ENCODE results near the gene ZNF280C.

The ZNF280C gene

DNA sequence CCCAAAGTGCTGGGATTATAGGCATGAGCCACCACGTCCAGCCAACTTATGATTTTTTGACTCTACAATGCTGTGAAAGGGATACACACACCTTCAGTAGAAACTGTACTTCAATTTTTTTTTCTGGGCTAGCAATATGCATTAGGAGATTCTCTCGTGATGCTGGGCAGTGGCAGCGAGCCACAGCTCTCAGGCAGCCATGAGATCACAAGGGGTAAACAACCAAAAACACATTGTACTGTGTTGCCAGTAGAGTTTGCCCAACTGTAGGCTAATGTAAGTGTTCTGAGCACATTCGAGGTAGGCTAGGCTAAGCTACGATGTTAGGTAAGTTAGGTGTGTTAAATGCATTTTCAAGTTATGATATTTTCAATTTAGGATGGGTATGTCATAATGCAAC, 71.2 kb downstream of the ZNF280C start:
- peak; percentile 34 for DNase-seq (ENCODE audit: low read depth)
- H3K4me3 ChIP-seq (ENCODE audit: low read length) = no peak overlapping the region
- TF ChIP-seq, protein P1, sequence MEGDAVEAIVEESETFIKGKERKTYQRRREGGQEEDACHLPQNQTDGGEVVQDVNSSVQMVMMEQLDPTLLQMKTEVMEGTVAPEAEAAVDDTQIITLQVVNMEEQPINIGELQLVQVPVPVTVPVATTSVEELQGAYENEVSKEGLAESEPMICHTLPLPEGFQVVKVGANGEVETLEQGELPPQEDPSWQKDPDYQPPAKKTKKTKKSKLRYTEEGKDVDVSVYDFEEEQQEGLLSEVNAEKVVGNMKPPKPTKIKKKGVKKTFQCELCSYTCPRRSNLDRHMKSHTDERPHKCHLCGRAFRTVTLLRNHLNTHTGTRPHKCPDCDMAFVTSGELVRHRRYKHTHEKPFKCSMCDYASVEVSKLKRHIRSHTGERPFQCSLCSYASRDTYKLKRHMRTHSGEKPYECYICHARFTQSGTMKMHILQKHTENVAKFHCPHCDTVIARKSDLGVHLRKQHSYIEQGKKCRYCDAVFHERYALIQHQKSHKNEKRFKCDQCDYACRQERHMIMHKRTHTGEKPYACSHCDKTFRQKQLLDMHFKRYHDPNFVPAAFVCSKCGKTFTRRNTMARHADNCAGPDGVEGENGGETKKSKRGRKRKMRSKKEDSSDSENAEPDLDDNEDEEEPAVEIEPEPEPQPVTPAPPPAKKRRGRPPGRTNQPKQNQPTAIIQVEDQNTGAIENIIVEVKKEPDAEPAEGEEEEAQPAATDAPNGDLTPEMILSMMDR (conservative IDR thresholded peaks at IDR 0.05; ENCODE audit: low read length) = no peak

DNA sequence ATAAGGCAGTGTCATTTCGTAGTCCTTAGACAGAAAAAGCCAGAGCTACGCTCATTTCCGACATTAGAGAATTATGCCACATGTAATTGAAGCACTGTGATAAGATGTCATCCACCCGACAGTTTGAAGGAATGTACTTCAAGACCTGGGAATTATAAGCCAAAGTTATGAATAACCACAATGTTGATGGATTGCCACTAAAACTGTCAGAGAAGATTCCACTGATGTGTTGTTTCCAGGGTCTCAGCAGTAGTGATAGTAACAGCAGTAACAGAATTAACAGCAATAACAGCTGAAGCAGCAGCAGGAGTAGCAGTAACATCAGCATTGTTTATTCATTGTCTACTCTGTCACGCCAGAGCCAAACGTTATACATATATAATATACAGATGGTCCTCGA, 72.2 kb downstream of the ZNF280C start:
- TF ChIP-seq, protein P1 (conservative IDR thresholded peaks at IDR 0.05; ENCODE audit: low read length) = no peak
- no peak overlapping the region for H3K4me3 ChIP-seq (ENCODE audit: low read length)
- DNase-seq (ENCODE audit: low read depth) = peak; percentile 65

DNA sequence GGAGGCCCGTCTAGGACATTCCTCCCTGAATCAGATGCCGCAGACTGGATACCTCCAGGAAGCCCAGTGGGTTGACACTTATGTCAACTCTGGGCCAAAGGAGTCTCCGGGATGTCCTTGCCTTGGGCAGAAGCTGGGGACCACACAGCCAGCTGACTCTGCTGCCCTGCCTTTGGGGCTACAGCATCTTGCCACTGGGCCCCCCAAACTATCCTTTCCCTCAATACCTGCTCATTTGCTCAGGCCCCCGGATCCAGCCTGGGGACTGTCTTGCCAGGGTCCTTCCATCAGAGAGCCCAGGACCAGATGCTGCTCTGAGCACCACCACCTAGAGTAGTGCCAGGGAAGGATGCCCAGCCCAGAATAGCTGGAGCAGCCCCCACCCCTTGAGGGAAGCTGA, 77.9 kb downstream of the ZNF280C start:
- DNase-seq (ENCODE audit: low read depth) = no peak
- TF ChIP-seq, protein P1 (conservative IDR thresholded peaks at IDR 0.05; ENCODE audit: low read length) = no peak
- H3K4me3 ChIP-seq (ENCODE audit: low read length) = no peak overlapping the region

DNA sequence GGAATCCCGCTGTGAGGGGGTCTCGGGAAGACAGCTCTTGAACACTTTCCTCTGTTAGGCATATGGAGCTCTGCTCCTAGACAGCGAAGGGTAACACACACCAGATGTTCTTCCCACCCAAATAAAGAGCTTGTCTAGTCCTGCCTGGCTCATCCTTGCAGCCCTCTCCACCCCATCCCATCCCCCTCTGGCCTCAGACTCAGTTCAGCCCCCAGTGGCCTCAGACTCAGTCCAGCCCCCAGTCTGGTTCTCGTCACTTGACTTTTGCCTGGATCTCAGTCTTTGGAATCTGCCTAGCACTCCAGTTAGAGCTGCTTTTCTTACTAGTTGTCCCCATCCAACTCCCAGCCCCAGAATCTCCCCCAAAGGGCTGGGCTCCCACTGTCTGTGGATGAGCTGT, 82.0 kb downstream of the ZNF280C start:
- no peak for DNase-seq (ENCODE audit: low read depth)
- TF ChIP-seq, protein P1 (conservative IDR thresholded peaks at IDR 0.05; ENCODE audit: low read length) = no peak
- no peak overlapping the region for H3K4me3 ChIP-seq (ENCODE audit: low read length)

DNA sequence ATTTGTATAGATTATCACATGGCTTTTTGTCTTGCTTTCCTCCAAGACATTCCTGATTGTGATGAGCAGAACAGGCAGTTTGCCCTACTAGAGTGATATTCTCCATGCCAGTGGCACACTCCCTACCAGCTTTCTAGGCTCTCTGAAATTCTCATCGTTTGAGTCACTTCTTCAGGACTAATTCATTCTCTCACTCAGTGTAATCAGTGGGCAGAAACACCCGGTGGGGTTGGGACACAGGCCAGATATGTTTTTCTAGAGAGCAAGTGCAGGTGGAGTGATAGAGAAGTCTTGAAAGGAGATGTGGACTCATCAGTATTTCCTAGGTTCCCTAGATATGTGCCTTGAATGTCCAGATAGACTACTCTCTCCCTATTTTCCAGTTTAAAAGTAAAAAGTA, 83.8 kb downstream of the ZNF280C start:
- no peak overlapping the region for H3K4me3 ChIP-seq (ENCODE audit: low read length)
- no peak for DNase-seq (ENCODE audit: low read depth)
- TF ChIP-seq, protein P1 (conservative IDR thresholded peaks at IDR 0.05; ENCODE audit: low read length) = no peak

DNA sequence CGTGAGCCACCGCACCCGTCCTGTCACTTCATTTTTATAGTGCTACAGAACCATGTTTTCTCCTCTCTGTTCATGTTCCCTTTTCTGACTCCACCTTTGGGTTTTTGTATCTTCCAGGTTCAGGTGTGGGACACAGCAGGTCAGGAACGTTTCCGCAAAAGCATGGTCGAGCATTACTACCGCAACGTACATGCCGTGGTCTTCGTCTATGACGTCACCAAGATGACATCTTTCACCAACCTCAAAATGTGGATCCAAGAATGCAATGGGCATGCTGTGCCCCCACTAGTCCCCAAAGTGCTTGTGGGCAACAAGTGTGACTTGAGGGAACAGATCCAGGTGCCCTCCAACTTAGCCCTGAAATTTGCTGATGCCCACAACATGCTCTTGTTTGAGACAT, 84.5 kb downstream of the ZNF280C start:
- TF ChIP-seq, protein P1 (conservative IDR thresholded peaks at IDR 0.05; ENCODE audit: low read length) = no peak
- no peak overlapping the region for H3K4me3 ChIP-seq (ENCODE audit: low read length)
- DNase-seq (ENCODE audit: low read depth) = no peak

DNA sequence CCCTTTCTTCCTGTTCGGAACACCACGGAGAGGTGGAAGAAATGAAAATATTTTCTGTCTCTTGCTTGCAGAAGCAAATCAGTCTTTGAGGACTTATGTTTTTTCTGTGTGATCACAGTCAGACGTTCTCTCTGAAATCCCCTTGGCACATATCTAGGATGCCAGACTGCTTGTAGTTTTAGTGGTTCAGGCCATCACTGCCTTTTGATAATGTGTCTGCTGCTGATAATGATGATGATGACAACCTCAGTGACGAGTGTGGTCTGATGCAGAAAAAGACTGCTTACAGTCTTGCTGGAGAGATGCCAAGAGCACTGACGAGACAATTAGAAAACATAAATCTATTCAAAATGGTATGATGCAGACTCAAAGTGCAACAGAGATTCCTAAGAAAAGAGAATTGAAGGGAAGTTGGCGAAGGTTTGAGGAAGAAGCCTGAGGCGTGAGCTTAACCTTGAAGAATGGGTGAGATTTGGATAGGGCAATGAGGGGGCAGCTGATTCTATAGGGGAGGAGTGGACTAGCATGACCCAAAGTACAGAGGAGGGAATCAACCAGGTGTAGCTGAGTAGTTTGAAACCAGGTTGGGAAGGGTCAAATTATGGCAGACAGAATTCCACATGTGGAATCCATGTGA, 89.0 kb downstream of the ZNF280C start:
- TF ChIP-seq, protein P1 (conservative IDR thresholded peaks at IDR 0.05; ENCODE audit: low read length) = no peak
- DNase-seq (ENCODE audit: low read depth) = no peak
- no peak overlapping the region for H3K4me3 ChIP-seq (ENCODE audit: low read length)
